NCI-H1436 (cell line): ENCODE data around the gene MRTFB.

ENCODE experiments used
- DNase-seq: peaks from one replicate; lab custom pipeline; 2025; lab: John Stamatoyannopoulos, UW

MRTFB gene

DNA sequence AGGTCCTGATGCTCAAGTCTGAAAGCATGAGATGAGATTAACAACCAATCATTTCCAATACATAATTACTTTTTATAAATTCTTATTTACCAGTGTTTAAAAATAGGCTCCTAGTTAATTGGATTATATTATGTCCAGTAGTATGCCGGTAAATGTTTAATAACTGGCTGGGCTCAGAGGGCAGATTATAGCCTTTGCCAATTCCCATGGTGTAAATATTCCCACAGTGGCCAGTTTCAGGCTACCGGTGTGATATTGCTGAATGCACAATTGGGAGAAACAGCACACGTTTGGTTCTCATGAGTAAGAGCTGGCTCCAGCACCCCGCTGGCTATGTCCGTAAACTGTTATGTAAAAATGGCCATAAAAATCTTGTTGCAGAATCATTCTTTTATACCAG, 167.6 kb downstream of the MRTFB start:
- no peak for DNase-seq

DNA sequence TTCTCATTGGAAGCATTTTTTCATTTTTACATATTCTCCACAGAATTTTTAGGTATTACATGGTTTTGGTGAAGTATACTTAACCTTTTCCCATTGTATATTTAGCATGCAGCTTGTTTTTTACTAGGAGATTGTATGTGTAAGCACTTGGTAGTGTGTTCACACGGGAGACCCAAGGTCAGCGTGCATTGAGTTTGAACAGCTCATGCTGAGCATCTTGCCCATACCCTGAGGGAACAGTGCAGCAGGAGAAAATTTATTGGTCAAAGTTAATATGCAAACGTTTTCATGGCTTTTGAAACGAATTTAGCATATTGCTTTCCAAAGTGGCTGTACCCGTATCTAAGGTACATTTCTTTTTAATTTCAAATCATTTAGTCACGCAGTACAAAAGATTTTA, 168.7 kb downstream of the MRTFB start:
- no peak for DNase-seq

DNA sequence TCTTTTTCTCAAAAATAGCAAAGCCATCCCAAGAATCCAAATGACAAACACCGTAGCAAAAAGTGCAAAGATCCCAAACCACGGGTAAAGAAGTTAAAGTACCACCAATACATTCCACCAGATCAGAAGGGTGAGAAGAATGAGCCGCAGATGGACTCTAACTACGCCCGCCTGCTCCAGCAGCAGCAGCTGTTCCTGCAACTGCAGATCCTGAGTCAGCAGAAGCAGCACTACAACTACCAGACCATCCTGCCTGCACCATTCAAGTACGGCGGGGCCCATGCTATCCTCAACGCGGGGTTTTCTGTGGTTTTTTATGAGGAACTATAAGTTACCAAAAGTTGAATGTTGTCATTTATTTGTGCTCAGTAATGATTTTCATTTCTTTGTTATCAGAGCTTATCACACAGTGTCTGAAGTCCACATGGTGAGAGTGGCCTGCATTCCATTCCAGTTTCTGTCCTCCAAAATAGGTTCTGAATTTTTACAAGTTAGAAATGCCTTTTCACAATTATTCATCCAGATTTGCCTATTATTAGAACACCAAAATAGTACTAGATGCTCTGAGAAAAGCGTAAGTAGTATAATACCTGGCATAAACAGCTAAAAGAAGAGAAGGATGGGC, 169.2 kb downstream of the MRTFB start:
- DNase-seq, result no peak

DNA sequence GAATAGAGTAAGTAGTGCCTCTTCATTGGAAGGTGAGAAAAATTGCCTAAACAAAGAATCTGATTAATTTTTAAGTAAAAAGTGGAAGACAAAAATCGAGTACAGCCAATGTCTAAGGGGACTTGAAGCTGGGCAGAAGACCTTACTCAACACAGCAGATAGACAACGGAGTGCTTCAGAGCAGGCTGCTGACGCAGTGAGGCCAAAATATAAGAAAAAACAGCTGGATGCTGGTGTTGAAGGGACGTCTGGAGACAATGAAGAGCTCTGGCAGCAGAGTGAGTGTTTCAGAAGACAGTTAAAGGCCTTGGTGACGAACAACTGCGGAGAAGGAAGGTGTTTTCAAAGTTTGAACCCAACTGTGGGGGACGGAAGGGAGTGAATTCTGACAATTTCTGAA, 169.8 kb downstream of the MRTFB start:
- DNase-seq, result no peak

DNA sequence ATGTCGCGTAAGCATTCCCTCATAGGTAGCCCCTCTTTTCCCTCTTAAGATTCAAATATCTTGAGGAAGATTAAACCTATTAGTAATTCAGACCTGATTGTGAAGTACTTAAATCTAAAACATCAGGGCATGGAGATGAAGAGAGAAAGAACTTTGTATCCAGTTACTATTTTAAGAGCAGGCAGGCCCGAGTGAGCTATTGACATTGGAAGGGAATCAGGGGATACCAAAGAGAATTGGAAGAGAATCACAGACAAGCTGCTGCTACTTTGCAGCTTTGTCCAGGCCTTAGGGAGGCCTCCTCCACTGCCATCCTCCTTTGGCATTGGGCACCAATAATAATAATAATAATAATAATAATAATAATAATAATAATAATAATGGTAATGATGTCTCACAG, 170.5 kb downstream of the MRTFB start:
- DNase-seq, result no peak

DNA sequence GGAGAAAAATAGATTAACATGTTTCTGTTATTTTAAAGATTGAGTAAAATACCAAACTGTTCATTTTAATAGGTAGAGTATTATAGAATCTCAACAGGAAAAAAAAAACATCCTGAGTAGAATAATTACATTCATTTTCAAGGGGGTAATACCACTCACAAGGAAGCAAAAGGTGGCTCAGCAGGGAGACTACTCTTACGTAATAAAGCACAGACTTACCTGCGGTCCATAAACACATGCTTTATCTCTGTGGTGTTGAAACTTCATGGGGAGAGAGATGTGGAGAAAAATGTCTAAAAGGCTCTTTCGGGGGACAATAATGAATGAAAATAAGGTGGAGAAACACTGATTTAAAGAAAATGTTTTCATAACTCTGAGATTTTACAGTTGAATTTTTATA, 171.7 kb downstream of the MRTFB start:
- DNase-seq, result no peak

DNA sequence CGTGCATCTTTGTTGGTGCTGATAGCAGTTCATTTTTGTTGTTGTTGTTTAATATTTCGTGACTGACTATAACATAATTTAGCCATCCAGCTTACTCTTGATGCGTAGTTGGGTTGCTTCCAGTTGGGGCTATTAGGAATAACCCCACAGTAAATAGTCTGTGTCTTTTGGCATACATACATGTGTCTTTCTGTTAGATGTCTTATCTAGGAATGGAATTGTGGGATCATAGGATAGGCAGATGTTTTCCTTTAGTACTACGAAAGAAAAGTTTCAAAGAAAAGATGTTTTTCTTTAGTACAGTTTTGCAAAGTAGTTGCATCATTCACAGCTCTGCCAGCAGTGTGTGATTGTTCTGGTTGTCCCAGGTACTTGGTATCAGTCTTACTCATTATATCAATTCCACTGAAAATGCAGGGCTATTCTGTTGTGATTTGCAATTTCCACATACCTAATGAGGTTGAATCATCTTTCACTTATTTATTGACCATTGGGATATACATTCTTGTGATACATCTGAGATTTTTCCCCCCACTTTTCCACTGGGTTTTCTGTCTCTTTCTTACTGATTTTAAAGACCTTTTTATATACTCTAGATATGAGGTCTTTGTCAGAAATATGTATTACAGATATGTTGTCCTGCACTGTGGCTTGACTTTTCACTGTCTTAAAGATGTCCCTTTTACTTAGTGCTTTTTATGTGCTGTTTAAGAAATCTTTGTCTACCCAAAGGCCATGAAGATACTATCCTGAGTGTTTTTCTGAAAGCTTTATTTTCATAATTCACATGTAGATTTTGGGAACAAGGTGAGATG, 173.3 kb downstream of the MRTFB start:
- no peak for DNase-seq

DNA sequence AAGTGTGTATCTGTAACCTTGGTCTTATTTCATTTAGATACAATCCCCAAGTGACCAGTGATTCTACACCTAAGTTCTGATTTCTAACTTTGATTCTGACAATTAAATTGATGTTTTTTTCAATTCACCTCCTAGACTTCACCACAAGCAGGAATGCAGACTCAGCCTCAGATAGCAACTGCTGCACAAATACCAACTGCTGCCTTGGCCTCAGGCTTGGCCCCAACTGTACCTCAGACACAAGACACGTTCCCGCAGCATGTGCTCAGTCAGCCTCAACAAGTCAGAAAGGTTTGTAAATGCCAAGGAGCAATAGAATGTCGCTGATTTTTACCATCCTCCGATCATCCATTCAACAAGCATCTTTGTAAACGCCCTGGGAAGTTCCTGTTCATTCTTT, 177.7 kb downstream of the MRTFB start:
- no peak for DNase-seq

DNA sequence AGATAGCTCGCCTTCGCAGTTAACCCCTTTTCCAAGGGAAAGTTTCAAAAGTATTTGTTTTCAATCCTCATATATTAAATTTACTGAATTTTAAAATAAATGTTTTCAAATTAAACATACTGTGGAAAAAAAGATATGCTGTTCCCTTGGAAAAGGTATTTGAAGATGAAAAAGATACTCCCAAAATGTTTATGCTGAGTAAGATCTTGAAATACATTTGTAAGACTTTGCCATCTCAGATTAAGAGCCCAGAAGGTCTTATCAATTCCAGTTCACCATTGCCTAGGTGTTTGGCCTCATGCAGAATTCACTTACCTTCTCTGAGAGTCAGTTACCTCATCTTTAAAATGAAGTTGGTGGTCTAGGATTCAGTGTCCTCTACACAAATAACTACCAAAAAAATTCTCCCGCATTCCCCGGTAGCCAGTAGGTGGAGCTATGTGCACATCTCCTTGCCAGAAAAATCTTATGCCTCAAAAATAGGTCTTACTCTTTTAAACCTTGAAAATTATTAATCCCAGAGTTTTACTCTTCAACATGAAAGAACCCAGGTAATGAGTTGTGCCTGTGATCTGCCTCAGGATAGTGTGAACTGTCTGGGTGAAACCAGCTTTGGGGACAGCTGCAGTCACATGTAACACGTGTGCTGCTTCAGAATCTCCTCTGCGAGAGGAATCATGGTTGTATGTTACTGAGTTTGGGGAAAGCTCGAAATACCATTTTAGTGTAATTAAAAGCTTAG, 178.3 kb downstream of the MRTFB start:
- DNase-seq, result peak; percentile 5

DNA sequence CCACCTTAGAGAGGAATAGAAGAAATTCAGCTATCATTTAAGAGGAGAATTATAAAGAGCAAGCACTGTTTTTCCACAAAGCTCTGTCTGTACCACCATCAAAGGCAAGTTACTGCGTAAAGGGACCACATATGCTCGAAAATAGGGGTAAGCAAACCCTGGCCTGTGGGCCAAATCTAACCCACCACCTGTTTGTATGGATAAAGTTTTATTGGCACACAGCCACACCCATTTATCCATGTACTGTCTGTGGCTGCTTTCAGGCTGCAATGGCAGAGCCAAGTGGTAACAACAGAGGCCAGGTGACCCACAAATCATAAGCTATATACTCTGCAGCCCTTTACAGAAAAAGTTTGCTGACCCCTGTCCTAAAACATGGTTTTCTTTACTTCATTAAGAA, 180.3 kb downstream of the MRTFB start:
- no peak for DNase-seq

DNA sequence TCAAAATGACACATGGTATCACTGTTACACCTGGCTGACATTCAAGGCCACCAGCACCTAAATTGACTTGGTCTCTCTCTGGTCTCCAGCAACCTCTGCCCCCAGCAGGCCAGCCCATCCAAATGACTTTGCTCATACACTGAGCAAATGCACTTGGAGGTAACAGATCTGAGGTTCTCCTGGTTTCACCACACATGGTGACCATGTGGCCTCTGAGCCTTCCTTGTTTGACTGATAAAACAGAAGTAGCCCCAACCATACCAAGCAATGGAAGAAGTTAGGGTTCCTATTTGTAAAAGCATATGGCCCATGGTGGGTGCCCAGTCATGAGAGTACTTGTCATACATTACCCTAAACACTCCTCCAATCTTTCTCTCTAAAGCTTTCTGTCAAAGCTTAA, 181.7 kb downstream of the MRTFB start:
- no peak for DNase-seq

DNA sequence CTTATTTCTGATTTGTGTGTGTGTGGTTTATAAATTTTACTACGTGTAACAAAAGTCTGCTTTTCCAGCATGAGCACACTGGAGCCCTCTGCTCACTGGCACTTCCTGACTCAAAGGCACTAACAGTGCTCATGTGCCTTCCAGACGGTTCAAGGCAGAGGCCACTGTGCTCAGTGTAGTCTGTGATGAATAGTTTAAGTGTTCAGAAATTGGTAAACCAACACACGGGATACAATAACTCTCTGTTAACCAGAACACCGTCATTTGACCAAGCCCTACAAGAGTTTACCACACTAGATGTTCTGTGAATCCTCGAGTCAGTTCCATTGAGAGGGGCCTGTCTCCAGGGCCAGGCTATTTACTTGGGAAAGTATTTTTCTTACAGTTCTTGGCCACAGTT, 191.9 kb downstream of the MRTFB start:
- DNase-seq, result no peak

DNA sequence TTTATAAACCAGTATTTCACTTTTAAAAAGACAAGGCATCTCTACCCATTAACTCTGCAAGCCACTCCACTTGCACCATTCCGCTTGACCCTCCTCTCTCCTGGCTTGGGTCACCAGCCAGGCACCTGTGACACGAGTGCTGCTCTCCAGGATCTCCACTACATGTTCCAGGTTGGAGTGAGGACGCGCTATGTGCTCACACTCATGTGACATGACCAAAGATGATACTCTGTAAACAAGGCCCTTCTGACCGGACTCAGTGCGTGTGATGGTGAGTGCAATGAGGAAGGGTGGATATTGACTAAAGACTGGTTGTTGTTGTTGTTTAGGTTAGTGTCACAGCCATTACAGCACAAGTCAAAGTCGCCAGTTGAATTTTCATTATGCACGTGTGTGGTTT, 192.7 kb downstream of the MRTFB start:
- no peak for DNase-seq

DNA sequence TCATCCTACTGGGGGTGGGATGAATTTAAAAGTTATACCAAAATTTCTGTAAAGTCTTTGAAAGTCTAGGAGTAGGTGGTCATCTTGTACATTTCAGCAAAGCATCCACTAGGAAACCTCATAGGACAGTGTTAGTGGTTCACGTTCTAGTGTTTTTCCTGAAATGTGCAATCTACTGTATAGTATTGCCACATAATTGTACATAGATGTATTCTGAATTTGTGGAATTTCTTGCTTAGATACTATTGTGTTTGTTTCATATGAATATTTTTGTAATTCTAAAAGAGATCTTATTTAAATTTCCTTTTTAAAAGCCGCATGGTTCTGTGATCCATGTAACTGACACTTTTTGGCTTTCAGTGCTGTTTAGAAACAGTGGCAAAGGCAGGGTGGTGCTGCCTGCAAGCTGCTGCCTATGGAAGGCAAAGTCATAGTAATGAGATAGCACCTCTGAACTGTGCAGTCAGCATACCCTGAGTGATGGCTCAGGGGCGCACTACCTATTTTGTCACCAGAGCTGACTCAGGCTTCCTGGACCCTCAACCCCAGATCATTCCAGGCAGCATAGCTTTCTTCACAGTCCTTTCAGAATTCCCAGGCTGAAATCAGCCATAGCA, 193.3 kb downstream of the MRTFB start:
- no peak for DNase-seq

DNA sequence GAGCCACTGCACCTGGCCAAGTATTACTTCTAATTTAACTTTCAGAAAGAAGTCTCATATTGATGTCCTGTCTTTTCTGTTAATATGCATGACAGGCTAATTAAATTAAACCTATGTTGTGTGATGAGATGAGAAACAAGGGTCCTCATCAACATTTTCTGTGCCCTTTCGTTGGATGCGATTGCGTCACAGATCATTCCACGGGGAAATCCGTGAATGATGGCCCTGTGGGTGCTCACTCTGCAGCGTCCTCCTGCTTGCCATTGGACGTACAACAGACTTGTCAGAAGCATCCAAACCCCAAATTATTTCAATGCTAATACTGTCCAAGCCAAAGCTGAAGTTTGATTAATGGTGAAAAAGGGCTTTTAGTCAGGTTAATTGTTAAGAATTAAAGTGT, 197.0 kb downstream of the MRTFB start:
- DNase-seq, result no peak

DNA sequence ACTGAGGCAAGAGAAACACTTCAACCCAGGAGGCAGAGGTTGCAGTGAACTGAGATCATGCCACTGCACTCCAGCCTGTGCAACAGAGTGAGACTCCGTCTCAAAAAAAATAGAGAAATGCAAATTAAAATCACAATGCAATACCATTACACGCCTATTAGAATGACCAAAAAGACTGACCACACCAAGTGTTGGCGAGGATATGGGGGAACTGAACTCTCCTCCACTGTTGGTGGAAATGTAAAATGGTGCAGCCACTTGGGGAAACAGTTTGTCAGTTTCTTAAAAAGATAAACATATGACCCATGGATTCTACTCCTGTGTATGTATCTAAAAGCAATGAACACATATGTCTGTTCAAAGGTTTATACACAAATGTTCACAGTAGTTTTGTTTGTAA, 204.8 kb downstream of the MRTFB start:
- no peak for DNase-seq

DNA sequence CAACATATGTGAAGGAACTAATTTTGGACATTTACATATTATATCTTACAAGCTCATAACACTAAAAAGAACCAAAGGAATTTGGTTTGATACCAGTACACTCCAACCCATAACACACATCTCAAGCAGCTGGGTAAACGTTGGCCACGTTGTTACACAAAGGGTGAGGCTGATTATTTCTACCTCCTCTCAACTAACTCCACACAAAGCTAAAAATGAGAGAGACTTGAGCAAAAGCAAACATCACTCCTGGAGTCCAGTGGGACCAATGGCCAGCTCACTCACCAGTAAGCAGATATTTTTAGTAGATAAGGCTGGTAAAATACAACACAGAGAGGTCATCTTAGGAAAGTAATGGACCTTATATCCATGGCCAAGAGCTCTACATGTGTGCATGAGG, 207.6 kb downstream of the MRTFB start:
- DNase-seq, result no peak

DNA sequence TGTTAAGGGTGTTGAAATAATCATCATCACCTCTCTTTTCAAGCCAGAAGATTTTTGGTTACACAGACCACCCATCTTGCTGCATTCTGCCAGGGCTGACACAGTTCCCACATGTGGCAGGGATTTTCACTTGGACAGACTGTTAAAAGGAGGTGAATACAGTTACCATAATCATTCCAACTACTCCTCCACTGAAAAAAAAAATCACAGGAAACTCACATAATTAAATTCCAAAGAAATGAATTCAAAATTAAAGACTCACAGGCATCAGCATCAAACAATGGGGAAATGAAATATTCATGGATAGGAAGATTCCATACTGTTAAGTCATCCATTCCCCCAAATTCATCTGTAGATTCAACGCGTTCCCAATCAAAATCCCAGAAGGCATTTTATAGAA, 209.4 kb downstream of the MRTFB start:
- DNase-seq, result no peak

DNA sequence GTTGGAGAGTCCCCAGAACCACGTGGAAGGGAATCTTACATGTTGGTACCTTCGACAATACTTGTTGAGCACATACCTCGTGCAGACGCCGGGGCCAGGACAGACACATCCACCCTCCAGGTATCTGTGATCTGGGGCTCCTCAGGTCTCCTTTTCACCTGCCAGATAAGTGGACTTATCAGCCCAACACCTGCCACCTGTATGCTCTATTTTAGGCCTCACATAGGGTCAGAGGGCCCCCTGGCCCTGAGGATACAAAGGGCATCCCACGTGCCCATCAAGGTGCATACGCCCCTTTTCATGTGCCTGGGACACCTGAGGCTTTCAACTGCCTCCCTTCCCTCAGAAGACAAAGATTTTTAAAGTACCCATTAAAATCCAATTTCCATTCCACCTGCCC, 212.7 kb downstream of the MRTFB start:
- DNase-seq, result no peak

DNA sequence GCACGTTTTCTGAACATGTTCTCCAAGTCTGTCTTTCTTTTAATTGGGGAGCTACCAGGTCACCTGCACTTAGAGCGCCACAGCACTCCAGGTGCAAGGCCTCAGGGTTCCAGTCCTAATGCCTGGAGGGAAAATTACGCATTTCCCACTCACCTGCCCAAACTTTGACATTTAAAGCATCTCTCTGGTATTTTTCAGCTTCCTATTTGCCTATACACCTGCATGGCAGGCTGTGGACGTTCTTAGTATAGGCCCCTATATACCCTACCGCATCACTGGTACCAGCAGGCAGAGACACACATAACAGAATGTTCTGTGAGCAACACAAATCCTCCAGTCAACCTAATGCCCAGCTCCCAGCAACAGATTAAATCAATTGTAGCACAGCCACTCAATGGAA, 213.3 kb downstream of the MRTFB start:
- no peak for DNase-seq

DNA sequence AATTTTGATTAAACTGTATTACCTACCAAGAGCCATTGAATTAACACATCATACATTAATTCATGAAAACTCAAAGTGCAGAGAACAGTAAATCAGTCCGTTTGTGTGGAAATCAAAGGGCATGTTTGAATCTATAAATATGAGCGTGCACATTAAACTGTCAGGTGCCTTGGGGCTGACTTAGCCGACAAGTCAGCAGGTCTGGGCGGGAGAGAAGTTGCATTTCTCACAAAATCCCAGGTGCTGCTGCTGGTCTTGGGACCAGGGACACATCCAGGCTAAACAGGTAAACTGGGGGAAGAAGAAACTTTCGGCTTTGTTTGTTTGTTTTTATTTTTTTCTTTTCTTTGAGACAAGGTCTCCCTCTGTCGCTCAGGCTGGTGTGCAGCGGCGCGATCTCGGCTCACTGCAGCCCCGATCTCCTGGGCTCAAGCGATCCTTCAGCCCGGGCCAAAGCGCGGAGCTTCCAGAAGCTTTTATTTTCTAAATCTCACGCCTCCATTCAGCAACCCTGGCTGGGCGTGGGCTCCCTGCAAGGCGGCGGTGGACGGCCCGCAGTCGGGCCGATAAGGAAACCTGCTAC, 213.9 kb downstream of the MRTFB start:
- peak; percentile 63 for DNase-seq
